Measurements from ENCODE around the gene ZNF277. TPM values are rescaled to one million over a fixed set of nuclear protein-coding genes. Genes with fewer than 3 reads are reported as not detected.

ZNF277 gene
- total RNA-seq, 1 experiment from 2014 or later, result 12.8 TPM

GRCh38 chr7:112159351-112159750 lies 47.1 kb upstream of the ZNF277 start:
- Histone ChIP-seq H3K27me3 (ENCODE audit: control insufficient read depth, insufficient read depth, low read length) (no peaks in the 10 kb centered on the region), H3K27ac (ENCODE audit: low read length) (no peak overlapping the region), H3K4me1 (ENCODE audit: control insufficient read depth, insufficient read depth, low read length) (peaks cover 11% of the 10 kb centered on the region), H3K9me3 (ENCODE audit: control insufficient read depth, insufficient read depth, low read depth, low read length) (no peaks in the 10 kb centered on the region), H3K4me3 (ENCODE audit: low read depth in 2 of 2, low read length in 2 of 2) (no peak overlapping the region), H3K36me3 (ENCODE audit: control insufficient read depth, insufficient read depth, low read length) (no peaks in the 10 kb centered on the region)
- ChIA-PET POLR2A (interaction anchor here (0.5 kb wide), 1 partner anchor 45 kb away, joined by 5 read pairs; no protein-coding TSS in a partner anchor), CTCF (no interaction called here)
- no peak for ATAC-seq
- no peak for DNase-seq (ENCODE audit: low read depth, low spot score)
- in situ Hi-C loops (cut with HindIII; ENCODE audit: low pct_unique_long_range_greater_than_20kb, low sequenced_read_pairs) (no loop called here), intact Hi-C loops (cut with micrococcal nuclease; ENCODE audit: unreplicated experiment) (no loop called here)
- no TSS peak for BruUV-seq (replicated peaks)
- TF ChIP-seq SIN3A (IDR thresholded peaks at IDR 0.05; ENCODE audit: borderline replicate concordance, insufficient read depth, low read depth, low read length), result no peak
- TF ChIP-seq REST (IDR thresholded peaks at IDR 0.05; ENCODE audit: insufficient read depth in 1 of 2, low read depth in 2 of 2, low read length in 1 of 2), result no peak
- TF ChIP-seq TCF7L2 (IDR thresholded peaks at IDR 0.05; ENCODE audit: low read depth, low read length), result no peak
- TF ChIP-seq CTCF (IDR thresholded peaks at IDR 0.05), result no peak
- TF ChIP-seq POLR2AphosphoS5 (IDR thresholded peaks at IDR 0.05; ENCODE audit: low read depth, low read length), result no peak

GRCh38 chr7:112160130-112160770 lies 46.2 kb upstream of the ZNF277 start:
- no peaks in the 10 kb centered on the region for H3K27me3 ChIP-seq (ENCODE audit: control insufficient read depth, insufficient read depth, low read length)
- DNase-seq (ENCODE audit: low read depth, low spot score) (peak; percentile 13), ATAC-seq (peak; percentile 81)
- no peak overlapping the region for H3K4me3 ChIP-seq (ENCODE audit: low read depth in 2 of 2, low read length in 2 of 2)
- in situ Hi-C loops (cut with HindIII; ENCODE audit: low pct_unique_long_range_greater_than_20kb, low sequenced_read_pairs) (no loop called here), intact Hi-C loops (cut with micrococcal nuclease; ENCODE audit: unreplicated experiment) (no loop called here)
- H3K4me1 ChIP-seq (ENCODE audit: control insufficient read depth, insufficient read depth, low read length), result peaks cover 11% of the 10 kb centered on the region
- TF ChIP-seq REST (IDR thresholded peaks at IDR 0.05; ENCODE audit: insufficient read depth in 1 of 2, low read depth in 2 of 2, low read length in 1 of 2), result no peak
- TF ChIP-seq SIN3A (IDR thresholded peaks at IDR 0.05; ENCODE audit: borderline replicate concordance, insufficient read depth, low read depth, low read length), result no peak
- no peak for TF ChIP-seq TCF7L2 (IDR thresholded peaks at IDR 0.05; ENCODE audit: low read depth, low read length)
- no peak for TF ChIP-seq POLR2AphosphoS5 (IDR thresholded peaks at IDR 0.05; ENCODE audit: low read depth, low read length)
- no peak for TF ChIP-seq CTCF (IDR thresholded peaks at IDR 0.05)
- POLR2A ChIA-PET, result no interaction called here
- H3K9me3 ChIP-seq (ENCODE audit: control insufficient read depth, insufficient read depth, low read depth, low read length), result no peaks in the 10 kb centered on the region
- no peaks in the 10 kb centered on the region for H3K36me3 ChIP-seq (ENCODE audit: control insufficient read depth, insufficient read depth, low read length)
- no peak overlapping the region for H3K27ac ChIP-seq (ENCODE audit: low read length)
- no TSS peak for BruUV-seq (replicated peaks)
- CTCF ChIA-PET, result no interaction called here
